Dermis blood vessel endothelial cell (primary cell): ENCODE results near the gene MANSC4. TPM values are rescaled to one million over a fixed set of nuclear protein-coding genes. Genes with fewer than 3 reads are reported as not detected.
A peak's percentile ranks its signal among the peaks of the same experiment; 100 is the strongest.

Experiments
- DNase-seq: peaks from one replicate; pipeline ENCODE4 v3.0.0; 2010
- total RNA-seq: library from RNA; depleted of rRNA; stranded (reverse); fragments of >200 nt; gene quantifications from 2 replicates; pipeline ENCODE4 v1.2.3, GENCODE V29; 2014

MANSC4 gene
- not detected in 2 replicates for total RNA-seq

DNA sequence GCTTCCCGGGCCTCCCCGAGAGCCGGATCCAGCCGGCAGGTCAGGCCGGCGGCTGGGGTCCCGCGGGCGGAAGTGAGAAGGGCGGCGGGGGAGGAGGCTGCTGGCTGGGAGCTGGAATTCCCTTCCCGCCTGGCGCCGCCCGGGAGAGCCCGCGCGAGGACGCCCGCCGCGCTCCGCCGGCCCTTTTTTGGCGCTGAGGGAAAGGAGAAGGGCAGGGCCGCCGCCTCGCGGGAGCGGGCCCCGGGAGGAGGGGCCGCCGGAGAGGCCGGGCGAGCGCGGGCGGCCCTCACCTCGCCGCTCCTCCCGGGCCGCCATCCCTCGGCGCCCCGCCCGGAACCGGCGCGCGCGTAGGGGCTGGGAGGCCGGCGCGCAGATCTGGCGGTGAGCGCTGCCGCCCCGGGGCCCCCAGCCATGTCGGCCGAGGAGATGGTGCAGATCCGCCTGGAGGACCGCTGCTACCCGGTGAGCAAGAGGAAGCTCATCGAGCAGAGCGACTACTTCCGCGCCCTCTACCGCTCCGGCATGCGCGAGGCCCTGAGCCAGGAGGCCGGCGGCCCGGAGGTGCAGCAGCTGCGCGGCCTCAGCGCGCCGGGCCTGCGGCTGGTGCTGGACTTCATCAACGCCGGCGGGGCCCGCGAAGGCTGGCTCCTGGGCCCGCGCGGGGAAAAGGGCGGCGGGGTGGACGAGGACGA is at the start of gene MANSC4, which contains the start of gene KLHL42:
Gene MANSC4, minus strand, starts transcription at position 317 of the 692 bp plus-strand sequence. CDS start 8,960 bp downstream, outside the sequence.
Gene KLHL42, plus strand, starts transcription at position 314 of the 692 bp plus-strand sequence. Its CDS starts 98 bp downstream, at position 412.
- peak; percentile 71 for DNase-seq

DNA sequence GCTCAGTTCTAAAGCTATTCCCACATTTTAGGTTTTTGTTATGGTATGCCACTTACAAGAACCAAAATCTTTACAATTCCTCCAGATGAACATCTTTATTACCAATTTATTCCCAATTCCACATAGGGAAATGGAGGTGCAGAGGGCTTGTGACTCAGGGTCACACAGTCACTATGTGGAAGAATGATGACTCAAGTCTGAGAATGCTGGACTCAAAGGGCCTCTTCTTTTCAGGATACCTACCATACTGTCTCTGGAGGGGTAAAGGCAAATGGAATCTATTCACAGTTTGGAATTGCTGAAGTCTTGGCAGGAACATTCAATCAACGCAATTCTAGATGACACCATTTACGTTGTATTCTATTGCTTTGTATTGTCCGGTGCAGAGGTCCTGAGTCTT is 48.2 kb upstream of the MANSC4 start:
- DNase-seq: no peak

DNA sequence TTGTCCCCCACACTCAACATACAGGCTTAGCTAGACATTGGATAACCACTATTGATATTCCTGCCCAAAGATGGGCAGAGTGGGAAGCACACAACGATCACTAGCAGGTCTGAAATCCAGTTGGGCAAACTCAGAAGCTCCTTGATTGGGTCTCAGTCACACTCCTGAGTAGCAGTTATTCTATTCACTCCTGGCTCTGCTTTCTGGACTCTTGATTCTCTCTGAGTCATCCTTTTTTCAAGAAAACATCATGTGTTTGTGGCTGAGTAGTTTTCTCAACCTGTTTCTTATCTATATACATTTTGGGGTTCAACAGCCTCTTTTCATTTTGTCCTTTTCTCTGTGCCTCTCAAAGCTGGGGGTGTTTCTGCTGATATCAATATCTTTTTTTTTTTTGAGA is 46.0 kb upstream of the MANSC4 start:
- DNase-seq: no peak

DNA sequence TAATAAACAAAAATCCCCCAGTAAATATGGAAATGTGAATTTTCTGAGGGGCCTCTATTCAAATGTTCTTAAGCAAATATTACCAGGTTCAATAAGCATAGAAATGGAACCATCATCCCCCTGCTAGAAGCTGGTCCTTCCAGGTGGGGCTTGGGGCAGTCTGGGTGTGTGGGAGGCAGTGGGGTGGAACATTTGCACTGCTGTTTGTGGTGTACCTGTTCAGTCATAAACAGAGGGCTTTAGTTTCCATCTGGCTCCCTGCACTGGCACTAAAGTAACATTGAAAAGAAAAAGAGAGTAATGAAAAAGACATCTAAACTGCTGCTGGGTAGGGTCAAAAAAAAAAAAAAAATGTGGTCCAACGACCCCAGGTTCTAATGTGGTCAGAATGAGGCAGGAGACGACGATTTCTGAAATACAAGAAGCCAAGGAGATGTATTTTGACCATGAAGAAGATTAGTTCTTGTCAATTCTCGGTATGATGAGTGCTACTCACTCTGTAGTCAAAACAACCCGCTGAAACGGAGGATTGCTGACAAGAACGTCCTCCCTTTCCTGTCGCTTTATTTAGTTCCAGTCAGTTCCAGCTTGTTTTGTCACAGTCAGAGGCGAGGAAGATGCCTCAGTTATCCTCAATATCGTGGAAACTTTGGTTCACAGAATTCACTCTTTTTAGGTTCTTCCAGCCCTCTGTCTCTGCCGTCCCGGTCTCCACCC is 44.2 kb upstream of the MANSC4 start:
- DNase-seq: peak; percentile 19

DNA sequence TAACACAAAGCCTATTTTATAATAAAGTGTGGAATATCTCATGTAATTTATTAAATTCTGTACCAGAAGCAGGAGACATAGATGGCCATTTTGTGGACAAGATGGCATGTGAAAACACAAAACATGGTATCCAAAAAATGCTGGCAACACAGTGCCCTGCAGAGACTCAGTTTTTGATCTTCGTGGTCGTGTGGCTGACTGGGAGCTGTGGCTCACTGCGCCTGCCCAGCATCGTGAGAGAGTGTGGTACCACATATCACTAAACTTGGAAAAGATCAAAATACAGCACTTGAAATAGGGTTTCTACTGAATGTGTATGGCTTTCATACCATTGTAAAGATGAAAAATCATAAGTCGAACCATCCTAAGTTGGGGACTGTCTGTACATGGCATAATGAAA is 43.0 kb upstream of the MANSC4 start:
- no peak for DNase-seq

DNA sequence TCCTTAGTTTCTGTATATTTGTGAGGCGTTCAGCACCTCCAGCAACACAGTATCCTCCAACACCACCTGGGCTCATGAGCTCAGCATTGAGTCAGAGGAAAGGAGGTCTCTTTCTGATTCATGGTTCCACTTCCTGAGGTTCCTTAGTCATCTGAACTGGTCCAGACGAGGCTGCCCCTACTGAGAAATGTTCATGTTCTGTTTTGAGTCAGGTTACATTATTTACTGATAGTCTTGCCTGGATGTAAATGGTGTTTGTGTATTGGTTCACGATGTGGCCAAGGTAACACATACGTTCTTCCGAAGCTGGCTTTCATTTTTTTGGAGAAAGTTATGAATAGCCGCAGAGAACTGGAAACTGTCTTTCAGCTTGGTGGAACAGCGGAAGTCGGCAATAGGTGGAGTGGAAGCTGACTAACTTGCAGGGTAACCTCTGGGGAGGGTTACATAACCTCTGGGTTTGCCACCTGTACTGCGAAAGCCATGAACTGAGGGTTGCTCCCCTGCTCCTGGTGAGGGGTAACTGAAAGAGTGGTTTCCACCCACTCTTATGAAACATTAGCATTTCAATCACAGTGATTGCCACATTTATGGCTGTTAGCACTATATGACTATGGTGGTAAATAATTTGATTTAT is 42.2 kb upstream of the MANSC4 start:
- DNase-seq: peak; percentile 98

DNA sequence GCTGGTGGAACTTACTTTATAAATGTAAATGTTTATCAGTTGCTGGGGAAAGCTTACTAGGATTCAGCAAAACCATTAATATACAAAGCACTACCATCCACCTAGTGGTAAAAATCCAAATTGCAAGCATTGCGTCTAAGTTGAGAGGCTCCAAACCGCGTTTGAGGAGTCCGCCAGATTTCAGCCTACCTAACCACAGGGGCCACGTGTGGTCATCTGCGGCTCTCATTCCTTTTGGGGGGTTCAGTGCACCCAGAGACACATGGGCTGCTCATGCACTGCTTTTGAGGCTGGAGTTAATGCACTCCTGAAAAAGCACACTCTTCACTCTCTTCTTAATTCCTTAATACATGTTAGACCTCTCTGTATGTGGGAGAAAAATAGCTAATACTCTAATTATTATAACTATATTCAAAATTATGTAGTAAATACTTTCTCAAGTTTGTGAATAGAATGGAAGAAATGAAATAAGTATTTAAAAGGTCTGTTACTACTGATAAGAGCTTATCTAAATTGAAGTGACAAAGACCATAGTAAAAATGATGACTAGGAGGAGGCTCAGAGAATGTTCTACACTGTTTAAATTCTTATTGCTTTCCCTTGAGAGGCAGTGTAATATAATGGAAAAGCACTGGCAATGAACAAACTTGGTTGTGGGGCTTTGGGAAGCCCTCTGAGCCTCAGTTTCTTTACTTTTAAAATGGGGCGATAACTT is 41.4 kb upstream of the MANSC4 start:
- peak; percentile 94 for DNase-seq

DNA sequence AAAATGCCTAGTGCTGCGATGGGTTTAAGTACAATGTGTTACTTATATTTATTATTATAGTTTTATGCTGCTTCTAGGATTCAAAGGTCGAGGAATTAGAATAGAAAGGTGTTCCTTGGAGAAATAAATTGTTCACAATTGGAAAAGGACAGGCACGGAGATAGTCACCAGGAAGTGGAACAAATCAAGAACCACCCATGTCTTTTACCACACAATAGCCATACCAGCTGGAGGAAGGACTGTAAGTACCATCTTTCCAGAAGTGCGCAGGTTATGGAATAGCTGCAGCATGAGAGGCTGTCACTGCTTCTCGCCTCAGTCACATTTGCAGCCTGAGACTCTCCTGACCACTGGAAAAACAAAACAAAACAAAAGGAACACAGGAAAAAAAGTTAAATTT is 40.5 kb upstream of the MANSC4 start:
- peak; percentile 31 for DNase-seq

DNA sequence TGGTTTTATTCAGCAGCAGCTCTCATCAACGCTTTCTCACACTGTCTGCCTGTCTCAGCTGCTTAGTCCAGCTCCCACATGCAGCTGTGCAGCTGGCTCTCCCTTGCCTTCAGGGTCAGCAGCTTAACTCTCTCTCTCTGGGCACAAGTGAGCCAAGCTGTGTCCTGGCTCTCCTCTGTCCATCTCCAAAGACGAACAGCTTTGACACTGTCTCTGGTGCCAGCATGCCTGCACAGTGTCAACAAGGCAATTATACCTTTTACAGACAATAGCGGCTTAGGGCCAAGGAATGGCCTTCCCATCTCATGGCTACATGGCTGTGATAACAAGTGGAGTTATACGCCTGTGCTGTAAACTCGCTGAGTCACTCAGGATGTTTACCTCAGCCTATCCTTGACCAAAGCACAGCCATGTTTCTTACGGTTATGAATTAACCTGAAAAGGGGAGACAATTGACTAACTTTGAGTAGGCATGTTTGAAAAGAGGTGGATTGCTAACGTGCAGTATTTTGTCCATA is 38.4 kb upstream of the MANSC4 start:
- peak; percentile 58 for DNase-seq

DNA sequence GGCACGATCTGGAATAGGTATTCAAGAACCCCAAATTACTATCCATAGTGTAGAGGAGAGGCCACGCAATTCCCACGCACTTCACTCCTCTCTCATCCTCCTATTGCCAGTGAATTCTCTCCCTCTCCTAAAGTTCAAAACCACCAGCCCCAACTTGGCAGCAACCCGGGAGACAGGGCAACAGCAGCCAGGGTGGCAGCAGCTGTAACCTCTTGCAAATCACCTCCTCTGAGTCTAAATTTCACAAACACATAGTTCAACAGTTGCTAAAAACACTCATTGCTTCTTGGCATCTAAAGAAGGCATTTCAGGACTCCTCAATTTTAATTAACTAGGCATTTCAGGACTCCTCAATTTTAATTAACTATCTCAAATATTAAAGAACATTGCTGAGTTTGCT is 37.7 kb upstream of the MANSC4 start:
- no peak for DNase-seq

DNA sequence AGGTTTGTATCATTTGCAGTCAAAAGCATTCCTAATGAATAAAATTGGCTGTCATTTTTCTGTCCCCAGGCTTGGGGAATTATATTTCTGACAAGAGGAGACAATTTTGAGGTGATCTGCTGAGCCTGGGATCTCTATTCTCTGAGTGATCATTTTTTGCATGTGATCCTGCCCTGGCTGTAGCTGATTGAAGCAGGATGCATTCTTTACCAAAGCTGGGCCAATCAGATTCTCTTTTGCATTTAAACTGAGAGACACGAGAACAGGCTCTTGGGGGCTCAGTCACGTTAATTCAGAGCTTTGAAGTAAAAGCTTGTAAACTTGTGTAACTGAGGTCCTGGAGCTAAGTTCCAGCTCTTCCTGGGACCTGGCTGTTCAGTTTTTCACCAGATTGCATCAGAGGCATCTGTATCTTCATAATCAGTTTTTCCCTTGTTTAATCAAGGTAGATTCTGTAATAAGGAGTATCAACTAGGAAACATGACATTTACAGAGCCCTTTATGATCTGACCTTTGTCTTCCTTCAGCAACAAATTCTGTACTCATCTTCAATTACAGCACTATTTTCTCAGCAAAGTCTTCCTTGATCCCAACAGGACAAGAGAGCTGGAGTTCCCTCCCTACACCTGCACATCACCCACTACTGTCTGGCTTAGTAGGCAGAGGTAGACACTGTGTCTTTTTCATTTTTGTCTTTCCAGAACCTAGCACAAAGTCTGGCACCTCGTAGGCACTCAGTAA is 35.0 kb upstream of the MANSC4 start:
- no peak for DNase-seq

DNA sequence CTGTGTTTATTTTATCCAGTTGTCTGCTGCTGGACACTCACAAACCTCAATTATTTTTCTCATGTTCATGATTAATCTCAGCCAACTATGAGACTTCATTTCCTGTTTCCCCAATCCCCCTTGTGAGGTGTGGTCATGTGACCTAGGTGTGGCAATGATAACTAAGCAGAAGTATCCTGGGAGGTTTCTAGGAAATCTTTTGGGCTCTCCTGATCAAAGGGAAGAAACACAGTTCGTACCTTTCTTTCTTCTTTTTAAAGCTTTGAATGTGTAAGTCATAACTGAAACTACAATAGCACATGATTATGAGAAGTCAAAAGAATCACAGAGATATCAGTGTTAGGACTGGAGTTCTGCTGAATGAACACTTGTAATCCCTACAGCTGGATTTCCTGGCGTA is 34.4 kb upstream of the MANSC4 start:
- no peak for DNase-seq

DNA sequence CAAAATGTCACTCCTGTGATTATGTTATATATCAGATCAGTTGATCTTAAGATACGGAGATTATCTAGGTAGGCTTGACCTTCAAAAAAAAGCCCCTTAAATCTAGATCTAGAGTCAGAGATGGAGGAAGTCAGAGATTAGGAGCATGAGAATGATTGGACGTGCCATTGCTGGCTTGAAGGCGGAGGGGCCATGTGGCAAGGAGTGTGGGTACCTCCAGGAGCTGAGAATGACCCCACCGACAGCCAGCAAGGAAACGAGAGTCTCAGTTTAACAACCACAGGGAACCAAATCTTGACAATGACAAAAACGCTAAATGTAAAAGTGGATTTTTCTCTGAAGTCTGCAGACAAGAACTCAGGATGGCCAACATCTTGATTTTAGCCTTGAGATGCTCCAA is 32.5 kb upstream of the MANSC4 start:
- no peak for DNase-seq

DNA sequence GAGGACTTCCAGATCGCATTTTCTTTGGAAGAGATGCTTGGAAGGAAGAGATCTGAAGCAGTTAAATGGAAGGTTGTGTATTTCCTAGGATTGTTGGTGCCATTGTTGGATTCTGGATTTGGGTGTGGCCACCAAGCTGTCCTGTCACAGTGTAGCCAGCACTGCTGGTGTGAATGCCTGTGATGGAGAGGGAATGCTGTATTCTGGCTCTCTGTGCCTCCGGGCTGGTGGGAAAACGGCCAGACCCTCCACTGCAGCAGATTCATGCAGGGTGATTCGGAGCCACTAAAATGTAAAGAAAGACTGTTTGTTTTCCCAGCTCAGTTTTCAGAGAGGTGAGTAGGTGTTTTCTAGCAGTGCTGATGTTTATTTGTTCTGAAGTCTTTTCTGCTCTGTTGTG is 30.7 kb upstream of the MANSC4 start:
- DNase-seq: no peak

DNA sequence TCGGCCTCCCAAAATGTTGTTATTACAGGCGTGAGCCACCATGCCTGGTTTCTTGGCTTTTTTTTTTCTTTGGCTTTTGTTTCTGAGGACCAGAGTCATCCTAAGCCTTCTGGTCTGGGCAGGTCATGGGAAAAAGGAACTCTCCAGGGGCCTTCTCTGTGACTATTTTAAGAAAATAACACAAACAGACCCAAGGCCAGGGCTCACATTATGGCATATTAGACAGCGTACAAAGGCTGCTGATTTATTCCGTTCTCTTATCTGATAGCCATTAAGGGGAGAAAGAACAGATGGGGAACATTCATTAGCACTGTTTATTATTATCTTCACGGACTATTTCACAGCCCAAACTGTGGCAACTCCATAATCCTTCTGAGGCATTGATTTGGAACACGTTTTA is 28.8 kb upstream of the MANSC4 start:
- no peak for DNase-seq

DNA sequence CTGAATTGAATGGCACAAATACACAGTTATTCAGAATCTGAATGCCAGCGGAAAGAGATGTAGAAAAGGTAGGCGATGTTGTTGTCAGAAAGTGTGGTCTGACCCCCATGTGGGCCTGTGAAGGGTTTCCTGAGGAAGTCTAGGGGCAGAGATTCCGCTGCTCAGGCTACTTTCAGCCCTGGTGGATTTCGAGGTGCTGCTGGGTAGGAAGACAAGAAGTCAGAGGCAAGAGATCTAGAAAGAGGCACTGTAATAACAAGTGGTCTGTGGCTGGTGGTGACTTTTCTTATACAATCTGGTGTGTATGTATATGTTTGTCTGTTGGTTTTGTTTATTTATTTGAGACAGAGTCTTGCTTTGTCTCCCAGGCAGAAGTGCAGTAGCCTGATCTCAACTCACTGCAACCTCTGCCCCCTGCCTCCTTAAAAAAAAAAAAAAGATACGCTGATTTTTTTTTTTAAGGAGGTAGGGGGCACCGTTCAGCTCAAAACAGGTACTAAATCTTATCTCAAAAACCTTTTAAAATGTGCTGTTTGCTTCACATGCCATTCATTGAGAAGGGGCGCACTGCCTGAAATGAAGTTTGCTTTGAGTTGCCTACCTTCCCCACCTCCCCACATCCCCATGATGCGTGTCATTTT is 27.1 kb upstream of the MANSC4 start:
- no peak for DNase-seq

DNA sequence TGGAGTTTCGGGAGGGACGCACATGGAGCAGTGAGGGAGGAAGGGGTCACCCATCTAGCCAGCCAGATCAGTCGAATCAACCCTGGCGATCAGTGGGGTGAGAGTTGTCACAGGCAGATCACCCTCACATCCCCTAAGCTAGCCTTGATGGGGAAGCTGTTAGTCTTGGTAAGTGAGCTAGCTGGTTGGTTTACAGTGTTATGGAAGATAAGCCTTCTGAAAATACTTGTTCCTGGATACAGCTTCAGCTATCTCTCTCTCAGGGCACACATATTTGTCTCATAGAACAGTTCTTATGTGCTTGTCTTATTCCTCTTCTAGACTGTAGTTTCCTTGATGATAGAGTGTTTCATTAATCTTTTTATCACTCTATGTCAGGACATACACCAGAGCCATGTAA is 26.2 kb upstream of the MANSC4 start:
- no peak for DNase-seq

DNA sequence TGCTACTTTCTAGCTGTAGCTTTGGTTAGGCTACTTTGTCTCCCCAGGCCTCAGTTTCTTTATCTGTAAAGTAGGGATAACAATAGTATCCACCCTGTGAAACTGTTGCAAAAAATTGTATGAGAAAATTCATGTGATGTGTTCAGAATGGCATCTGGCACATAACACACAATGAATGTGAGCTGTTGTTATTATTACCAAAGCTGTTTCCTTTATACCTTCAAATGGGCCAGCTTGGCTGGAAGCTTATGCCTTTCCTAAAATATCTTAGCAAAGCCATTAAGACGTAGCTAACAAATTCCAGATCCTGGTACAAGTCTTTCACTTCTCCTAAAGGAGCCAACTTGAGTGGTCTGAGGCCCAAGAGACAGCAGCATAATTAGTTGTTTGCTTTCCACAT is 25.2 kb upstream of the MANSC4 start:
- DNase-seq: peak; percentile 53

DNA sequence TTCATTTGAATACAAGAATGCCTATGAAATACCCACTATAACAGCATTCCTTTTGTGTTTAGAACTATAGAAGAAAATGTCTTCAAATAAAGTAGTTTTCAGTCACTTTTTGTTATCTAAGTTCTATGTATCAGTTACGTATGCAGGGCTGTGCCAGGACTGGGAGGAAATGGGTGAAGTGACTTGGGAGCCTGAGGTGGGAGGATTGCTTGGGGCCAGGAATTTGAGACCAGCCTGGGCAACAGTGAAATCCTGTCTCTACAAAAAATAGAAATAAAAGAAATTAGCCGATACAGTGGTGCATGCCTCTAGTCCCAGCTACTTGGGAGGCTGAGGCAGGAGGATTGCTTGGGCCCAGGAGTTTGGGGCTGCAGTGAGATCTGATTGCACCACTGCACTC is 22.9 kb upstream of the MANSC4 start:
- DNase-seq: no peak

DNA sequence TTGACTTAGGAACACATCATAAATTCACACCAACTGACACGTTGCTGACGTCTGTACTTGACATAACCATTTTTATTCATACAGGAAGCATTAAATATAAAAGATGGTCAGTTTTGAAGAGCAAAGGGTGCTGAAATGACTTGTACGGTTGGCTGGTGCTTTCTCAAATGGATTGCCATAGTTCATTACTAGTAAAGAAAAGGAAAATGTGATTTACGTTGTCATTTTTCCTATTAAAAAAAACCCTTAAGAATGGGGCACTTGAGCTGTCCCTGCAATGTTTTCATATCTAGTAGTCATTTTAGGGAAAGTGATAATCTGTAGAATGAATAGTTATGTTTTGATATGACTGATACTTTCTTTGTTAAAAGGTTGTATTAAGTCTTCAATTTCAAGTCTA is 22.5 kb upstream of the MANSC4 start:
- DNase-seq: no peak

DNA sequence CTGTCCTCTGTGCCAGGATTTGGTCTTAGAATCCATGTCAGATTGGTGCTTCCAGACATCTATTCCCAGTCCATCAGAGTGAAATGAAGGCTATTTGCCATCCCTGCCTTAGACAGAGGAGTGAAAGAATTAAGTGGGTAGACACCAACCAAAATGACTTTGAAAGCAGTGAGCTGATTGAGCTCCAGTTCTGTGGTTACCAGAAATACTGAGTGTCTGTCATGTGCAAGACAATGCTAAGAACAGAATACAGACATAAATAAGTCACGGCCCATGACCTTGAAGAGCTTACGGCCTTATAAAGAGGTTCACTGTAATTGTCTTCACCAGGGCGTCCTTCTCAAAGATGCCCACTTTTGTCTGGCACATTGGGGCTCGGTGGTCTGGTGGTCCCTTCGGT is 21.6 kb upstream of the MANSC4 start:
- no peak for DNase-seq

DNA sequence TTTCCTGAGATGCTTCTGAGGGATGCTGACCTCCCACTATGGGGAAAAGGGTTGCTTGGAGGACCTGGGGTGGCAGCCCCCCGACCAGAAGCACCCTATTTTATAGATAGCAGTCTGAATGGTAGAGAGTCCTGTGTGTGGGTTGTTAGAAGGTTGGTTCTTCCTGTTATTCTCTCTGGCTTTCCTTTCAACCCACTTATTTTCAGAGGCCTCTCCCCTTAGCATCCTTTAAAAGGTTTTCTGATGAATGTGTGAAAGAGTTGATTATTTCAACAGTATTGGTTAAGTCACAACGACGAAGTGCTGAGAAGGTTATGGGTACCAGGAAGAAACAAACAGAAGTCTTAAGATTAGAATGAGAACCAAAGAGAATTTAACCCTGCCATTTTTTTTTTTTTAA is 20.8 kb upstream of the MANSC4 start:
- DNase-seq: no peak
